Transverse colon (tissue), 3 donors: ENCODE results near the gene CATSPER3.

Source experiments
- CTCF ChIP-seq, 5 experiments: fragments of 200-600 bp in 3 of 5; fragments of 450-650 bp in 2 of 5; sonication (generic) in 3 of 5; IDR thresholded peaks; 1 replicate in 2 of 5; 2 replicates in 3 of 5; pipeline ENCODE4 v1.5.1; 2016 to 2017; ENCODE audit warnings: antibody characterized with exemption in 5 of 5, inconsistent platforms in 3 of 5, mild to moderate bottlenecking in 2 of 5, moderate library complexity in 1 of 5
- EP300 ChIP-seq: sonication (generic); formaldehyde crosslinking; IDR thresholded peaks from one replicate; pipeline ENCODE4 v1.6.1; 2017; ENCODE audit warnings: antibody characterized with exemption, low read depth

DNA sequence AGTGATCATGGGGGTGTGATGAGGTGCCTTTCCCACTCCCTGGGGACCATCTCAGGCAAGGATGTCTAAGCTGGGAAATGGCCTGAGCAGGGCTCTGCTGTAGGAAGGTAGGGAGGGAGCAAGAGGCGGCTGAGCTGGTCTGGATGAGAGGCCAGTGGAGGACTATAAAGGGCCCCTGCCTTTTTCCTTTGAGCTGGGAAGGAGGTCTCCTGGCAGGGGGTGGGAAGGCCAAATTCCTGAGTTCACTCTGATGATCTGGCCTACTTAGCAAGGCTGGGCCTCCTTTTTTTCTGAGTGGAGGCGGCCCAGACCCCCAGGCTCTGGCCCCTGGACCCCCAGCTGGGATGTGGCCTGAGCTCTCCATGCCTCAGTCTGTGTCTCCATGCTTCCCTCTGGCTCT, 80.6 kb downstream of the CATSPER3 start:
- TF ChIP-seq CTCF (IDR thresholded peaks at IDR 0.05) (no peak), EP300 (no peak)
